SKM-1 (cell line): ENCODE results near the gene UBP1.
"Not testable (repeated sequence)": the region's sequence is repeated elsewhere in the genome, so short reads cannot be mapped to it uniquely, and the experiment has no call there.

Experiments
- DNase-seq: peaks from one replicate; lab custom pipeline; 2025; ENCODE audit not compliant: unreplicated experiment; lab: John Stamatoyannopoulos, UW

The UBP1 gene

DNA sequence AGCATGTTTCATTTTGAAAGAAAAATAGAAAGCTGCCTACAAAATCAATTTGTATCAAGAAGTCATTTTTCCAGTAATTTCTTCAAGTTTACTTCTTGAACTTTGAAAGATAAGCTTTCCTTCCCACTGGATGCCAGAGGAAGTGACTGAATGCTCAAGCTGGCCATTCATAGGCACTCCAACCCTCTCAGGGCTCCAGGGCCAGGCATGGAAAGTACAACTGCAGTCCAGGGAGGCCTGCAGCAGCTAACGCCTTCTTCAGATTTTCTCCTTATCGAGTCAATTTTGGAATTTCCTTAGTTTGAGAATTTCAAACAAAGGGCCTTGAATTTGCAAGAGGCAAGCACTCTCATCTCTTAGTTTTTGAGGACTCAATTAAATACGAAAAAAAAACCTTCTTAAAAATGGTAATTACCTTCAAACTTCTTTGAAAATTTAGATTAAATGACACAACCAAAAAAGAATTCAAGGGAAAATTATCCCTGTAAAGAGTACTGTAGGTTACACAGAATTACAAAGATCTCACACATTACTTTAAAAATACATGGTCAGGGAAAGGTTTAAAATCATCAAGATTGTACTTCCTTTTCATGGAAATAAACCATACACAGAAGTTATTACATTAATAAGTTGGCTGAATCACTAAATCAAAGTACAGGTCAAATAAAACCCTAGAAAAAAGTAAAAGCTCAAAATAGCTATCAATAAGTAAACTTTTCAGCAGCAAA, 2.5 kb downstream of the UBP1 start:
- DNase-seq: no peak

DNA sequence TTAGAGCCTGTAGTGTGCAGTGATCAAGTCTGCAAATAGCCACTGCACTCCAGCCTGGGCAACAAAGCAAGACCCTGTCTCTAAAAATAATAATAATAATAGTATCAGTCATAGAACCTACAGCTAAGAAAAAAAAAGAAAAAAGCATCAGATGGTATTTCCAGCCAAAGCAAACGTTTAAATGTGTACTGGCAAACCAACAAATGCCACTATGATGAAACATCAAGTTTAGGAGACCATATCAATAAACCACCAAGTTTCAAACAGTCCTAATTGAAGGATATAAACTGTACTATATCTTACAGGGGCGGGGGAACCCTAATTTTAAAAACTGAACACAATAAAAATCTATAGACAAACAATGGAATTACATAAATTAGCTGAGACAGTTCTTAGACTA, 6.4 kb downstream of the UBP1 start:
- DNase-seq: no peak

DNA sequence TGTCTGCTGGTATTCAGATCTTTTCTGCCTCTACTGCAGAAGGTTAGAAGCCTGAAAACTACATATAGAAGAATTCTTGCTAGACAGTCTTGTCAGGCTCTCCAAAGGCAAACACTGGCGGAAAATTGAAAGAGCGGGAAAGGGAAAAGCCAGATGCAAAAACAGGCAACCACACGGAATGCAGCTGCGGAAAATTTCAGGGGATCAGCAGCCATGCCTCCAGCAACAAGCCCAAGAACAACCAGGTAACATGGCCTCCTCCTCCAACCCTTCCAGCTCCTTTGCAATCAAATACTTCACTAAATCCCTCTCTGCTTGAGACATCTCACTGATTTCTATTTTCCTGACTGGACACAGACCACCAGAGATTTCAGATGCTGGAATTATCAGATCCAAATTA, 9.6 kb downstream of the UBP1 start:
- no peak for DNase-seq

DNA sequence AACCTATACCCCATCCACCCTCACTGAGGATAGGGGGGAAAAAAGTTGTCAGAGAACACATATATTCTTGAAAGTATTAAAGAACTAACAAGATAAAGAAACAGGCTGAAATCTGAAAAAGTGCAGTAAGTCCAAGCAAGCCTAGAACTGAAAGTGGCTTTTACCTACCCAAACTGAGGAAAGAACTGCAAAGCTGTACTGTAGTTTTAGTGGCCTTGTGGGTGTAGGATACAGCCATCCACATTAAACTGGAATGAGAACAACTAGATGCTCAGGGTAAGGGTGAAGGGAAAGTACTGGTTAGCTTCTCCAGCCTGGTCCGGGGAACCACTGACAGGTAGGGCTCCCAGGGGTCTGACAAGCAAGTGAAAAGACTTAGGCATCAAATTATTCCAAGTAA, 10.1 kb downstream of the UBP1 start:
- DNase-seq: no peak

DNA sequence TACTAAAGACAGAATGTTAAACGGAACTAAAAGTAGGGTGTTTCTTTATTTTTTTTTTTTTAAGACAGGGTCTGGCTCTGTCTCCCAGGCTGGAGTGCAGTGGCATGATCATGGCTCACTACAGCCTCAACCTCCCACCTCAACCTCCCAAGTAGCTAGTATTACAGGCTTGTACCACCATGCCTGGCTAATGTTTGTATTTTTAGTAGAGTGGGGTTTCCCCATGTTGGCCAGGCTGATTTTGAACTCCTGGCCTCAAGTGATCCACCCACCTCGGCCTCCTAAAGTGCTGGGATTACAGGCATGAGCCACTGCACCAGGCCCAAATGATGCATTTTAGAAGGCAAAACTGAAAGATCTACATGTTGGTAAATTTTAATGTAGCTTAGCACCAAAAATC, 10.9 kb downstream of the UBP1 start:
- DNase-seq: not testable (repeated sequence)

DNA sequence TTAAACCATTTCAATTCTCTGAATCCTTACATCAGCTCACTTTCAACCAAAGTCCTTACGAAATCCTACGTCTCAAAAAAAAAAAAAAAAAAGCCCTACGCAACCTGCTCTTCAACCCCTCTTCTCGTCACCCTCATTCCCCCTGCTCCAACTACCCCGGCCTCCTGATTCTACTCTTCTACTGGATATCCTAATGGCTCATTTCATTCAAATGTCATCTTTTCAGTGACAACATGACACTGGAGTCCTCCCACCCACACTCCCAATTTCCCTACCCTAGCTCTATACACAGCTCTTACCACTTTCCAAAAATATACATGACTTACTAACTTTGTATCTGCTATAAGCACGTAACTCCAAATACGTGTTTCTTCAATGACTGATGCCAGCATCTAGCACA, 11.5 kb downstream of the UBP1 start:
- no peak for DNase-seq

DNA sequence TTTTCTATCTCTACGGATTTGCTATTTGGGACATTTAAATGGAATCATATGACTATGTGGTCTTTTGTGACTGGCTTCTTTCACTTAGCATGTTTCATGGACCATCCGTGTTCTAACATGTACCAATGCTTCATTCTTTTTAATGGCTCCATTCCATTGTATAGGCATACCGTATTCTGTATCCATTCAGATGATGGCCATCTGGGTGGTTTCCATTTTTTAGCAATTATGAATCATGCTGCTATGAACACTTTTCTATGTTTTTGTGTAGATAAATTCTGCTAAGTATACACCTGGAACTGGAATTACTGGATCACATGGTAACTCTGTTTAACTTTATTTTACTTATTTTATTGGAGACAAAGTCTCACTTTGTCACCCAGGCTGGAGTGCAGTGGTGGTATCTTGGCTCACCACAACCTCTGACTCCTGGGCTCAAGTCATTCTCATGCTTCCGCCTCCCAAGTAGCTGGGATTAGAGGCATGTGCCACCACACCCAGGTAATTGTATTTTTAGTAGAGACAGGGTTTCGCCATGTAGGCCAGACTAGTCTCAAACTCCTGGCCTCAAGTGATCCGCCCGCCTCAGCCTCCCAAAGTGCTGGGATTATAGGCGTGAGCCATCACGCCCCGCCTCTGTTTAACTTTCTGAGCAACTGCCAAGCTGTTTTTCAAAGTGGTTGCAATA, 13.4 kb downstream of the UBP1 start:
- no peak for DNase-seq

DNA sequence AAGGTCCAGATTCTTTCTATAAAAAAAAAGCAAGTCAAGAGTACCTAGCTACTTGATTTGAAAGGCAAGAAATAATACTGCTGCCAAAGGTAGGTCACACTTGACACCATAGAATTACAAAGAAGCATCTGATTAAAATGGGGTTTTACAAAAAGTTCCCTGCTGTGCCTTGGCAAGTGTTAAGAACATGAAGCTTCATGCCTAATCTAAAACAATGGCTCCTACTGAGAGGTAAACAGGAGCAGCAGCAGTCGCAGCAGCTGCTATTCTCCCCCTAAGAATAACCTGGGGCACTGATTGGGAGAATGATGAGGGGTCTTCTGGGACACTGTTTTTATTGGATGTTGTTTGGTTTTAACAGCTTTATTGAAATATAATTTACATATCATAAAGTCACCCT, 14.1 kb downstream of the UBP1 start:
- DNase-seq: no peak

DNA sequence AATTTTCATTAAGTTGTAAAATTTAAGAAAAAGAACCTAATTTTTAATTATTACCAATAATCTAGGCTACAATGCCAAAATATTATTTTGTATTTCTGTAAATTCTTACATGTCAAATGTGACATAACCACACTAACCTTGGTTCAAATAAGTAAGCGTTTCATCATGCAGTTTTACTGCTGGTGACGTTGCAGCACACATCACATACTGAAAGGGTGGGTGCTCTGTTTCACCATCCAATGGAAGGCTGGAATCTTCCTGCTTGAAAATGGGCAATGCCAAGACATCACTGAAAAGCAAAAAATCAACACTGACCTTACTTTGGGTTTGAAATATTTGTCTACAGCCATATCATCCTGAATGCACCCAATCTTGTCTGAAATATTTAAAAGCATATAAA, 14.8 kb downstream of the UBP1 start:
- no peak for DNase-seq

DNA sequence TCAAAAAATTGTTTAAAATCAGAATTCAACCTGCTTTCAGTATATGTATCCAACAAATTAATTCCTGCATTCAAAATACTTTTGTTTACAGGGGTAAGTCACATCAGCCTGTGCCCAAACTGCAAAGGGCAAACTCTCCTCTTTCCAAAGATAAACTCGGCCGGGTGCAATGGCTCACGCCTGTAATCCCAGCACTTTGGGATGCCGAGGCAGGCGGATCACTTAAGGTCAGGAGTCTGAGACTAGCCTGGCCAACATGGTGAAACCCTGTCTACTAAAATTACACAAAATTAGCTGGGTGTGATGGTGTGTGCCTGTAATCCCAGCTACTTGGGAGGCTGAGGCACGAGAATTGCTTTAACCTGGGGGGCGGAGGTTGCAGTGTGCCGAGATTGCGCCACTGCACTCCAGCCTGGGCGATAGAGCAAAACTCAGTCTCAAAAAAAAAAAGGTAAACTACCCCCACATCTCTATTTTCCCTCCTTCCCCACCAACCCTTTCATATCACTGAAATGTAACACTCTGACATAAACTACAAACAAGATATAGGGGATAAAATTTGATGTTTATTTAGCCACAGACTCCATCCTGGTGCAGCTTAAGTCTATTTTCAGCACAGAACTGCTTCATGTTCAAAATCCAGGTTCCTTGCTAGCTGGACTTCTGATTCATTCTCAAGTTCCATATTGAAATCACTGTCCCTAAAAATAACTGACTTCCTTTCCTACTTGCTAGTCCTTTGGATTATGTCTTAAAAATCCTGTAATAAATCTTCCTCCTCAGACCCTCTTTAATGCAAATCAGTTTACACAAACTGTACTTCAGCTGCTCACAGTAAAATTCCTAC, 15.4 kb downstream of the UBP1 start:
- no peak for DNase-seq

DNA sequence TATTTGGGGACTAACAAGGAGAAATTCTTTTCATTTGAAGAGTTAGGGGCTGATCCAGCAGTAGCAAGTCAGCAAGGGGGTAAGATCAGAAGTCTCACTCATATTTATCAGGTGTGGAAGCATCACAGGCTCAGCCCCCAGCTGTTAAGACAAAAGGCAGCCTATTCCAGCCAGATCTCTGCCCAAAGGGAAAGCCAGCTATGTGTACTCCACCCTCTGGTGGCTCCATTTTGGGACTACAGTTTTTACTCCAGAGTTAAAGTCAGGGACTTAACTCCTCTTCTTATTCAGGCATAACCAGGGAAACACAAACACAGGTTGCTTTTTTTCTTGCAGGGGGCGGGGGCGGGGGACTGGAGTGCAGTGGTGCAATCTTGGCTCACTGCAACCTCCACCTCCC, 19.2 kb downstream of the UBP1 start:
- no peak for DNase-seq

DNA sequence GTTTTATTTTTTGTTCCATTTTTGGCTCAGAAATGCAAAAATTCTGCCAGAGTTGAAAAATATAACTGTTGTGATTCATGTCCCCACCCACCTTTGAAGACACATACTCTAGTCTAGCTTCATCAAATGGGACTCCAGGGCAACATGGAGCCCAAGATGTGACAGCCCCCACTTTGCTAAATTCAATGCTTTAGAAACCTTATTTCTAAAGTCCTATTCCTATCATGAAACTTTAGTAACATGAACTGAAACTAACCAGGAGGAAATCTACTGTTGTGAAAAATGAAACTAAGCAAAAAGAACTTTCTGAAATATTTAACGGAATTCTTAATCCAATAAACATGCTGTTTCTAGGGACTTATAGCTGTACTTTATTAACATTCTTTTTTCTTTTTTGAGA, 20.3 kb downstream of the UBP1 start:
- no peak for DNase-seq

DNA sequence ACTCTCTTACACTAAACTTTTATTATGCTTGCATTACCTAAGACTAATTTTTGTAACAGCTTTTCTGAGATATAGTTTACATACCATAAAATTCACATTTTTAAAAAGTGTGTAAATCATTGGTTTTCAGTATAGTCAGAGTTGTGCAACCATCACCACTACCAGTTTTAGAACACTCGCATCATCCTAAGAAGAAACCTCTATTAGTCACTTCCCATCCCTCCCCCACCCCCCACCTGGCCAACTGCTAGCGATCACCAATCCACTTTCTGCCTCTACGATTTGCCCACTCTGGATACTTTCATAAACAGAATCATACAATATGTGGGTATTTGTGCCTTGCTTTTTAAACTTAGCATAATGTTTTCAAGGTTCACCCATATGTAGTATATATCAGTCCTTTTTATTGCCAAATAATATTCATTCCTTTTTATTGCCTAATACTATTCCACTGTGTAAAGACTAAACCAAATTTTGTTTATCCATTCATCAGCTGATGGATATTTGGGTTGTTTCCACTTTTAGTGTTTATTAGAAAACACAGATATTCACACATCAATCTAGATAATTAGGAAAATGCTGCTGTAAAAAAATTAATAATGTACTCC, 23.0 kb downstream of the UBP1 start:
- DNase-seq: no peak

DNA sequence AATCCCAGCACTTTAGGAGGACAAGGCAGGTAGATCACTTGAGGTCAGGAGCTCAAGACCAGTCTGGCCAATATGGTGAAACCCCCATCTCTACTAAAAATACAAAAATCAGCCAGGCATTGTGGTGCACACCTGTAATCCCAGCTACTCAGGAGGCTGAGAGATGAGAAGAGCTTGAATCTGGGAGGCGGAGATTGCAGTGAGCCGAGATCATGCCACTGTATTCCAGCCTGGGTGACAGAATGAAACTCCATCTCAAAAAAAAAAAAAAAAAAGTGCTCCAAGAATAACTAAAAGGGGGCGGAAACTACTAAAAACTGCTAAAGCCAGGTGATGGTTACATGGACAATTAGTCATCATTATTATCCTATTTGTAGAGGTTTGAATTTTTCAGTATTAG, 29.4 kb downstream of the UBP1 start:
- not testable (repeated sequence) for DNase-seq

DNA sequence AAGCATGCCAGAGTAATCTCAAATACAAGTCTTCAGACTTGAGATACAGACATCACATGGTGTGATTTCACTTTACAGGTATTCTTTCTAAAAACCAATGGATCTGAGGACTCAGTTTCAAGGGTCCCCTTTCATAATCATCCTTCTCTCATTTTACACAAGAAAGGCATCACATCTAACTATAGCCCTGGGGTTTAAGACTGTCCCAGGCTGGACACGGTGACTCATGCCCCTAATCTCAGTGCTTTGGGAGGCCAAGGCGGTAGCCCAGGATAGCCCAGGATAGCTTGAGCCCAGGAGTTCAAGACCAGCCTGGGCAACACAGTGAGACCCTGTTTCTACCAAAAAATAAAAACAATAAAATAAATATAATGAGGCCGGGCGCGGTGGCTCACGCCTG, 36.4 kb downstream of the UBP1 start:
- DNase-seq: no peak

DNA sequence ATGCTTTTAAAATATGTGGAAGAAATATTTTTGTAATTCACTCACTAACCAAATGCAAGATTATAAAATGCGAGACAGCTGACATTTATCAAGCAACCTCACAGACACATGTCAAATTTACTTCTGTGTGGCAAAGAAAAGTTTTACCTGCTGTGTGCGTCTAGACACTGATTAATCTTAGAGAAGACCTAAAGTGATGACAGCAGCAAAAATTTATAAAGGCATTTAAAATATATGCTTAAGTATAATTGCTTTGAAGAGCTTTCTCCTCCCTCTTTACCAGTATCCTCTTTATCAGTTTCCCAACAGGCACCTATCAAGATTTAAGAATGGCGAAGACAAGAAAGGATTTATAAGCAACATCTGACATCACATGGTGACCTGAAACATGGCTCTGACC, 37.3 kb downstream of the UBP1 start:
- DNase-seq: no peak

DNA sequence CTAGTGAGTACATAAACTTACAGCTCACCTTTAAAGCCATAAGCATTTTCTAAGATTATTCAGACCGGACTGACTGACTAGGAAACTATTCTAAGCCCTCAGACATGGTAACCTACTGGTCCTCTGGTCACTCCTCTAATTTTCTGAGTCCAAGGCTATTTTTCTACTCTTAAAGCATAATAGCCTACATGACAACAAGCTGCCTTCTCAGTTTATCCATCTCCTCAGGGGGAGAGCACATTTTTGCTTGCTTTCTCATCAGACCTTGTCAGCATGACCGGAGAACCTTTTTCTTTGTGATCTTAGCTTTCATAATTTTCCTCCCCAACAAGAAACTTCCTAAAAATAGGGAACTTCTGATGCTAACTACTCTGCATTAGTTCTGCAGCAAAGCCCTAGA, 38.4 kb downstream of the UBP1 start:
- DNase-seq: no peak

DNA sequence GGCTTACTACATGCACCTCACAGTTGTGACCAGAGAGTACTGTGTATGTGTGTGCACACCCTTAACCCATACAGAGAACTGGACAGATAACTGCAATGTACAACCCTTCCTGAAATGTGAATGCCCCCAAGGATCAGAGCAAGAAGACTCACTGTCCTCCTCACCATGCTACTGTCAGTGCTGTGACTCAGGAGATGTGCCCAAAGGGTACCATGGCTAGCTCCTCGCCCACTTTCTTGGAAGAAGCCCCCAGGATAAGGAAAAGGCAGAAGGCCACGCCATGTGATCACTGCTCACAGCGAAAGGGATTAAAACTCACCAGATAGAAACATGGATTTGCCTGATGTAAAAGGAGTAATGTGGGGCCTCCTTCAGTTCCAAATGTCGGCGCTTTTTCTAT, 41.8 kb downstream of the UBP1 start:
- DNase-seq: no peak

DNA sequence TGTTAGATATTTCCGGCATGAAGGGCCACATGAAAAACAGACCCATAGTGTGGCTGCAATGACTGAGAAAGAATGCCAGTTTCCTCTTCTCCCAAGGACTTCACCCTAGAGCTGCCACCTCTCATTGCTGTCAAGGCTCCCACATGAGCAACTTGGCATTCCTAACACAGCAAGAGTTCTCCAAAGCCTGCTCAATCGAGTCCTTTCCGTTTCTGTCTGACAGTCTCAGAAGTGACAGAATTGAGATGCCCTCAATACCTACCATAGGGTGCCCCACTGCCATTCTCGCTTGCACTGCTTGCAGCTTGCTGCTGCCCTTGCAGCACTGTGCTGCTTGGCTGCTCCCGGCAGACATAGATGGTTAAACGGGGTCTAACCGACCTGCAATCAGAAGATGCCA, 44.3 kb downstream of the UBP1 start:
- DNase-seq: no peak

DNA sequence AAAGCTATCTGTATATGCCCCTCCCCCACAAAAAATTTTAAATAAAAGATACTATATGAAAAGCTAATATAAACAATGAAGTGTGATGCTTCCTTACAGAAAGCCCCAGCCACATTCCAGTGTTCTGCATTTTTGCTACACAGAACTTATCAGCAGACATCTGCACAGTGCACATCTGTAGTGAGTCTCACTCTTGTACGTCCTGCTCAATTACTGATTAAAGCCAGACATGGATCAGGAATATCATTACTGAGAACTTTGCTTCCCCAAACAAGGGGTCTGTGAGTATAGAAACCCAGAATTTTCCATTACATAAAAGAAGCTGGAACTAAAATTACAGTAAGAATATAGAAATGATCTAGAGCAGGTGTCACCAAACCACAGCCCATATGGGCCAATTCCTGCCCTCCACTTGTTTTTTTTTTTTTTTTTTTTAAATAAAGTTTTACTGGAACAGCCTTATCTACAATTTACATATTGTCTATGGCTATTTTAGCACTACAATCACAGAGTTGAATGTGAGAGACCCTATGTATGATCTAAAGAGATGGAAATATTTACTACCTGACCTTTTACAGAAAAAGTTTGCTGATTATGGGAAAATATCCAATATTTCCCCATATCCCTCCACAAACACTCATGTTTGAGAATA, 45.7 kb downstream of the UBP1 start:
- DNase-seq: no peak

DNA sequence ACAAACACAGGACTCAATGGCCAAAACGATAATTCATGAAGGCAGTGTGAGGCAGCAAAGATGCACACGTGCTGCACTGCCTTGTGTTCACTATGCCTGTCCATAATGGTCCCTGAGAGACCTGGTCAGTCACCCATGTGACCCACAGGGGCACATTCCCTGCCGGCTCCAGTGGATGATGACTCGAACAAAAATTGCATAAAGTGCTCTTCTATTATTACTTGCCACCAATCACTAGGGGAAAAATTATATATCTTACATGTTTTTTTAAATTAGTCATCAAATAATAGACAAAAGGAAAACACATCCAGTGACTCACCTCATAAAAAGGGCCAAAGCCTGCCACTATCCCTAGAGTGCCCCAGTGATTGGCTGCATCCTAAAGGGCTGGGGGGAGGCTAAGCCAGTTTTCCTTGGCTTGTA, 47.5 kb downstream of the UBP1 start:
- no peak for DNase-seq
